OCI-LY7 (cell line): ENCODE measurements around the gene RBM33. TPM values are rescaled to one million over a fixed set of nuclear protein-coding genes. Genes with fewer than 3 reads are reported as not detected.

Source experiments
- BruUV-seq: library from RNA; stranded (reverse); fragments of 400-500 nt; replicated peaks from 2 replicates; lab custom pipeline; 2021; lab: Mats Ljungman, UMichigan
- CTCF ChIA-PET: fragments of 300-600 bp; sonication (Branson Sonifier 250); formaldehyde crosslinking; loops from one replicate; lab custom pipeline; 2022; ENCODE audit warnings: antibody characterized with exemption; ENCODE audit not compliant: unreplicated experiment; lab: Charles Lee
- POLR2A ChIA-PET: fragments of 300-600 bp; sonication (Branson Sonifier 250); formaldehyde crosslinking; loops from one replicate; lab custom pipeline; 2022; ENCODE audit warnings: antibody characterized with exemption; lab: Charles Lee
- DNase-seq: peaks from one replicate; pipeline ENCODE4 v3.0.0-alpha.2; 2015; ENCODE audit warnings: low spot score
- H2AFZ ChIP-seq: fragments of 200-600 bp; sonication (generic), shearing (Covaris generic); 2 replicates; pipeline ENCODE4 v1.6.1; 2014; ENCODE audit warnings: mild to moderate bottlenecking, antibody characterized with exemption, low read length, moderate library complexity
- H3K27ac ChIP-seq: fragments of 200-600 bp; sonication (generic); 2 replicates; pipeline ENCODE4 v1.5.1; 2014; ENCODE audit warnings: mixed run types, low read depth, mild to moderate bottlenecking, moderate library complexity, low read length, inconsistent platforms; ENCODE audit not compliant: poor library complexity, severe bottlenecking
- H3K36me3 ChIP-seq: fragments of 200-600 bp; sonication (generic); 2 replicates; pipeline ENCODE4 v1.6.1; 2014; ENCODE audit warnings: mild to moderate bottlenecking, antibody characterized with exemption, low read length, moderate library complexity, mixed read lengths; ENCODE audit not compliant: insufficient read depth
- H3K4me1 ChIP-seq: fragments of 200-600 bp; sonication (generic); 2 replicates; pipeline ENCODE4 v1.5.1; 2014; ENCODE audit warnings: mild to moderate bottlenecking, low read length; ENCODE audit not compliant: insufficient read depth, poor library complexity, severe bottlenecking
- H3K4me2 ChIP-seq: fragments of 200-600 bp; sonication (generic); 2 replicates; pipeline ENCODE4 v1.6.1; 2014; ENCODE audit warnings: mild to moderate bottlenecking, low read length
- H3K4me3 ChIP-seq: fragments of 200-600 bp; sonication (generic); 2 replicates; pipeline ENCODE4 v1.5.1; 2014; ENCODE audit warnings: mild to moderate bottlenecking, low read depth, low read length; ENCODE audit not compliant: poor library complexity, severe bottlenecking
- H3K79me2 ChIP-seq: fragments of 200-600 bp; sonication (generic); 2 replicates; pipeline ENCODE4 v1.6.1; 2016; ENCODE audit warnings: low read depth, mild to moderate bottlenecking, low read length, moderate library complexity, mixed read lengths; ENCODE audit not compliant: insufficient read depth
- H3K9me2 ChIP-seq: fragments of 200-600 bp; sonication (generic); 2 replicates; pipeline ENCODE4 v1.6.1; 2016; ENCODE audit warnings: mild to moderate bottlenecking, low read length, mixed read lengths; ENCODE audit not compliant: insufficient read depth
- H3K9me3 ChIP-seq: fragments of 200-600 bp; sonication (generic); 2 replicates; pipeline ENCODE4 v1.6.1; 2014; ENCODE audit warnings: mild to moderate bottlenecking, mixed run types, low read length, mixed read lengths
- H4K20me1 ChIP-seq: fragments of 200-600 bp; sonication (generic); 2 replicates; pipeline ENCODE4 v1.6.1; 2014; ENCODE audit warnings: mild to moderate bottlenecking, antibody characterized with exemption, low read length, moderate library complexity, mixed read lengths; ENCODE audit not compliant: insufficient read depth
- CTCF ChIP-seq: fragments of 200-600 bp; sonication (generic); conservative IDR thresholded peaks from 2 replicates; pipeline ENCODE4 v1.5.1; 2014; ENCODE audit warnings: mild to moderate bottlenecking, antibody characterized with exemption, low read length, moderate library complexity, mixed read lengths
- EZH2phosphoT487 ChIP-seq: fragments of 200-600 bp; sonication (generic); IDR thresholded peaks from 2 replicates; pipeline ENCODE4 v1.6.1; 2018; ENCODE audit warnings: low read depth, borderline replicate concordance, mild to moderate bottlenecking, mixed run types, antibody characterized with exemption, low read length, moderate library complexity, mixed read lengths
- intact Hi-C: fragments of 100-400 bp; cut with micrococcal nuclease; formaldehyde crosslinking; loops from one replicate; pipeline ENCODE4 v1.10.0; 2022; ENCODE audit not compliant: unreplicated experiment
- total RNA-seq, 2 experiments: library from RNA; depleted of rRNA in 1 of 2; stranded (reverse); fragments of >200 nt in 1 of 2; shearing (Covaris generic) in 1 of 2; gene quantifications; 2 replicates each; pipeline ENCODE4 v1.2.3, GENCODE V29; 2014 to 2022

RBM33 gene
- total RNA-seq, 2 experiments from 2014 or later, result 67.6 to 127 TPM

GRCh38 chr7:155702616-155703015 is 58.2 kb downstream of the RBM33 start:
- BruUV-seq, result TSS peak; percentile 4
- Histone ChIP-seq H3K4me2 (no peak overlapping the region), H4K20me1 (peaks cover 9% of the 10 kb centered on the region)

GRCh38 chr7:155705623-155706360 is 61.3 kb downstream of the RBM33 start:
- Histone ChIP-seq H3K4me1 (peaks cover 38% of the 10 kb centered on the region), H3K79me2 (peaks cover 40% of the 10 kb centered on the region; the same call in 1 of the 2 replicates), H3K36me3 (peaks cover 91% of the 10 kb centered on the region), H3K9me2 (no peaks in the 10 kb centered on the region), H3K4me2 (no peak overlapping the region), H3K4me3 (no peak overlapping the region), H3K9me3 (no peaks in the 10 kb centered on the region), H3K27ac (no peak overlapping the region), H2AFZ (no peak overlapping the region), H4K20me1 (peaks cover 12% of the 10 kb centered on the region; the same call in 1 of the 2 replicates)
- TF ChIP-seq CTCF (no peak), EZH2phosphoT487 (no peak)
- CTCF ChIA-PET, result no interaction called here
- intact Hi-C loops, result no loop called here
- DNase-seq, result no peak
- TSS peak; percentile 4 for BruUV-seq
- POLR2A ChIA-PET, result no interaction called here

More at GRCh38 chr7:155702616-155703015, 58.2 kb downstream of the RBM33 start:
- peaks cover 49% of the 10 kb centered on the region for H3K79me2 ChIP-seq
- H3K27ac ChIP-seq, result no peak overlapping the region
- H3K9me3 ChIP-seq, result no peaks in the 10 kb centered on the region
- no peaks in the 10 kb centered on the region for H3K9me2 ChIP-seq
- H3K36me3 ChIP-seq, result peaks cover 99% of the 10 kb centered on the region
- DNase-seq, result no peak
- H3K4me1 ChIP-seq, result peaks cover 12% of the 10 kb centered on the region
- ChIA-PET CTCF (no interaction called here), POLR2A (interaction anchor here (1.0 to 1.2 kb wide), 3 partner anchors 9 to 21 kb away, joined by 3 to 11 read pairs (median 4); no protein-coding TSS in a partner anchor)
- TF ChIP-seq EZH2phosphoT487 (no peak), CTCF (no peak)
- H2AFZ ChIP-seq, result no peak overlapping the region
- intact Hi-C loops, result no loop called here
- no peak overlapping the region for H3K4me3 ChIP-seq

- Histone ChIP-seq H3K27ac (no peak overlapping the region), H3K36me3 (peaks cover 91% of the 10 kb centered on the region), H2AFZ (no peak overlapping the region), H3K4me2 (no peak overlapping the region), H3K4me1 (peaks cover 44% of the 10 kb centered on the region), H4K20me1 (peaks cover 12% of the 10 kb centered on the region; the same call in 1 of the 2 replicates), H3K79me2 (peaks cover 44% of the 10 kb centered on the region; the same call in 1 of the 2 replicates), H3K9me3 (no peaks in the 10 kb centered on the region), H3K9me2 (no peaks in the 10 kb centered on the region), H3K4me3 (no peak overlapping the region)
- no peak for DNase-seq
- intact Hi-C loops, result no loop called here
- ChIA-PET CTCF (no interaction called here), POLR2A (no interaction called here)
- TF ChIP-seq CTCF (no peak), EZH2phosphoT487 (no peak)
- BruUV-seq, result no TSS peak
These were observed 61.9 kb downstream of the RBM33 start for GRCh38 chr7:155706376-155706775.
